Lung (tissue), 12 donors: ENCODE results near the gene ASPSCR1. TPM values are rescaled to one million over a fixed set of nuclear protein-coding genes. Genes with fewer than 3 reads are reported as not detected.
A peak's percentile ranks its signal among the peaks of the same experiment; 100 is the strongest.

Experiments used
- ATAC-seq: fragments of 200-7000 bp; cut with Tn5 transposase; one replicate; pipeline ENCODE4 v1.9.1; 2020; ENCODE audit warnings: moderate number of reproducible peaks; ENCODE audit not compliant: insufficient read depth, low FRiP score
- DNase-seq, 3 donors: peaks; one replicate each; pipeline ENCODE4 v3.0.0-alpha.2; 2013 to 2017
- H3K27ac ChIP-seq, 2 donors: one replicate each; pipeline ENCODE4 v1.5.1; 2013; ENCODE audit warnings: mild to moderate bottlenecking in 2 of 2, moderate library complexity in 2 of 2, control low read depth in 1 of 2, inconsistent platforms in 1 of 2, low read depth in 1 of 2, low read length in 1 of 2
- H3K27me3 ChIP-seq, 3 donors: one replicate each; pipeline ENCODE4 v1.5.1; 2013; ENCODE audit warnings: low read length in 2 of 3; ENCODE audit not compliant: control insufficient read depth in 3 of 3, insufficient read depth in 3 of 3
- H3K36me3 ChIP-seq, 4 donors: one replicate each; pipeline ENCODE4 v1.5.1; 2013; ENCODE audit warnings: low read length in 4 of 4, mild to moderate bottlenecking in 1 of 4, moderate library complexity in 1 of 4; ENCODE audit not compliant: control insufficient read depth in 4 of 4, insufficient read depth in 4 of 4
- H3K4me1 ChIP-seq, 5 donors: one replicate each; pipeline ENCODE4 v1.5.1; 2013; ENCODE audit warnings: low read length in 5 of 5, mild to moderate bottlenecking in 2 of 5, moderate library complexity in 1 of 5; ENCODE audit not compliant: control insufficient read depth in 5 of 5, insufficient read depth in 5 of 5
- H3K4me3 ChIP-seq: one replicate; pipeline ENCODE4 v1.5.1; 2013; ENCODE audit warnings: mild to moderate bottlenecking, control low read depth, moderate library complexity
- H3K9ac ChIP-seq, 2 donors: one replicate each; pipeline ENCODE4 v1.5.1; 2013; ENCODE audit warnings: low read length in 2 of 2, control low read depth in 1 of 2; ENCODE audit not compliant: insufficient read depth in 1 of 2
- H3K9me3 ChIP-seq, 4 donors: one replicate each; pipeline ENCODE4 v1.5.1; 2013; ENCODE audit warnings: low read length in 3 of 4, mild to moderate bottlenecking in 1 of 4, moderate library complexity in 1 of 4; ENCODE audit not compliant: control insufficient read depth in 4 of 4, insufficient read depth in 3 of 4
- WGBS, 2 donors: extraction: QIAGEN DNeasy Blood & Tissue Kit; methylation state at CpG; one replicate each; pipeline ENCODE4 v1.1.7; 2013; 5-methylcytosine and 5-hydroxymethylcytosine counted together
- polyA plus RNA-seq, 2 donors: library from polyadenylated mRNA; stranded (reverse); fragments of 200-250 nt; gene quantifications; one replicate each; pipeline ENCODE4 v1.2.1, GENCODE V29; 2013
- total RNA-seq, 2 donors: library from RNA; depleted of rRNA in 1 of 2; stranded (reverse); fragments of >200 nt in 1 of 2; gene quantifications; one replicate each; pipeline ENCODE4 v1.2.1, GENCODE V29; 2014 to 2021
- TF ChIP-seq, protein P1 (sequence below): IDR thresholded peaks from 2 replicates; pipeline ENCODE4 v1.5.1; 2012; ENCODE audit warnings: mild to moderate bottlenecking; ENCODE audit errors: control extremely low read depth, extremely low read depth
- donor health status: control.
- donor health status: control.
- donor health status: Bipolar disorder and iron deficiency.
- donor health status: healthy.
- donor health status: DM: yes; HTN: yes; CAD: no.

The ASPSCR1 gene
- total and polyA plus RNA-seq, 4 donors: 22.9 to 68.6 (median 42.4) TPM

DNA sequence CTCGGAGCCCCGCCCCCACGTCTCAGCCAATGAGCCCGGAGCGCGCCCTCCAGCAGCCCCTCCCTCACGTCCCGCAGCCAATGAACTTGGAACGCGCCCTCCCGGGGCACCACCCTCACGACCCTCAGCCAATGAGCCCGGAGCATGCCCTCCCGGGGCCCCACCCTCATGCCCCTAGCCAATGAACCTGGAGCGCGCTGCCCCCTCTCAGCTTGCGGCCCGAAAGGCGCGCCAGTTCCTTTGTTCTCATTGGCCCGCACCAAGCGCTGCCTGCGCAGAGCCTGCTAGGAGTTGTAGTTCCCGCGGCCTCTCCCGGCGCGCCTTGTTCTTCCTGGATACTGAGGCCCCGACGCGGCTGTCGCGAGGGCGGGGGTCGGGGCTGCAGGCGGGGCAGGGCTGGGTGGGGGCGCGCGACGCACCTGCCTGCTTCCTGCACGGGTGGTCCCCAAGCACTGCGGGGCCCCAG, 45.6 kb downstream of the ASPSCR1 start, which contains the start of gene LRRC45:
Gene LRRC45 (plus strand): TSS at position 325 of the 466 bp plus-strand sequence. CDS start 339 bp downstream, outside the sequence.
- Histone ChIP-seq H3K36me3 (peaks cover 0 to 6% (median 2%) of the 10 kb centered on the region in 4 donors), H3K4me1 (peaks cover 0 to 23% (median 12%) of the 10 kb centered on the region in 5 donors), H3K9me3 (no peaks in the 10 kb centered on the region), H3K27me3 (no peaks in the 10 kb centered on the region), H3K9ac (peak within 1 kb of the TSS in 1 of 2 donors; percentile 51), H3K27ac (peak within 1 kb of the TSS; percentile 84 to 88), H3K4me3 (peak within 1 kb of the TSS; percentile 86)
- DNase-seq (peak; percentile 100), ATAC-seq (peak; percentile 97)
- 0 to 1% methylated on average over 36 to 42 of the region's 42 CpGs for WGBS, 2 donors
- TF ChIP-seq, protein P1, sequence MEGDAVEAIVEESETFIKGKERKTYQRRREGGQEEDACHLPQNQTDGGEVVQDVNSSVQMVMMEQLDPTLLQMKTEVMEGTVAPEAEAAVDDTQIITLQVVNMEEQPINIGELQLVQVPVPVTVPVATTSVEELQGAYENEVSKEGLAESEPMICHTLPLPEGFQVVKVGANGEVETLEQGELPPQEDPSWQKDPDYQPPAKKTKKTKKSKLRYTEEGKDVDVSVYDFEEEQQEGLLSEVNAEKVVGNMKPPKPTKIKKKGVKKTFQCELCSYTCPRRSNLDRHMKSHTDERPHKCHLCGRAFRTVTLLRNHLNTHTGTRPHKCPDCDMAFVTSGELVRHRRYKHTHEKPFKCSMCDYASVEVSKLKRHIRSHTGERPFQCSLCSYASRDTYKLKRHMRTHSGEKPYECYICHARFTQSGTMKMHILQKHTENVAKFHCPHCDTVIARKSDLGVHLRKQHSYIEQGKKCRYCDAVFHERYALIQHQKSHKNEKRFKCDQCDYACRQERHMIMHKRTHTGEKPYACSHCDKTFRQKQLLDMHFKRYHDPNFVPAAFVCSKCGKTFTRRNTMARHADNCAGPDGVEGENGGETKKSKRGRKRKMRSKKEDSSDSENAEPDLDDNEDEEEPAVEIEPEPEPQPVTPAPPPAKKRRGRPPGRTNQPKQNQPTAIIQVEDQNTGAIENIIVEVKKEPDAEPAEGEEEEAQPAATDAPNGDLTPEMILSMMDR: no peak

DNA sequence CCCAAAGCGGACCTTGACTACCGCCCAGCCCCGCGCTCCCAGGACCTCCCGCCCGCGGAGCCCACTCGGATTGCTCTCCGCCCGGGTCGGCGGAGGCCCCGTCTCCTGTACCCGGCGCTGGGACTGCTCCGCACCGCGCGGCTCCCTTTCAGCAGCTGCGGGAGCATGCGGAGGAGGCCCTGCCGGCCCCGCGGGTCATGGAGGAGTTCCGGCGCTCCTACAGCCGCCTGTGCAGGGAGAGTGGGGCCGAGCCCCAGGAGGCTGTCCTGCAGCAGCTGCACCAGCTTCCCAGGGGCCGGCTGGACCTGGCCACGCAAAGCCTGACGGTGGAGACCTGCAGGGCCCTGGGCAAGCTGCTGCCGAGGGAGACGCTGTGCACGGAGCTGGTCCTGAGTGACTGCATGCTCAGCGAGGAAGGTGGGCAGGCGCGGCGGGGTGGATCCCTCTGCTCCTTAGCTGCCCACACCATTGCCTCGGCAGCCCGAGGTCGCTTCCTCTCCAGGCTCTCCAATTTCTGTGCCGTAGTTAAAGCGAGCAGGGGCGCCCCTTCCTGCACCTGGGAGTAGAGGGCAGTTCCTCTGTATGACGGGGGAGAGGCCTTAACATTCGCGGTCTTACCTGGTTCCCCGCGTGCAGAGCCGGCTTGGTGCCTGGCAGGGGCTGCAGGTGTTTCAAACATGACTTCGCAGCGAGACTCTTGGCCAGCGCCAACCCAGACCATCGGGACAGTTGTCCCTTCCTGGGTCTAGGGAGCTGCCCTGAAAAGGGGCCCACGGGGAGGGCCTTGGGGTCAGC, 46.2 kb downstream of the ASPSCR1 start:
- WGBS, 2 donors: 6% methylated on average over 55 of the region's 55 CpGs
- no peaks in the 10 kb centered on the region for H3K9me3 ChIP-seq
- ATAC-seq (no peak), DNase-seq (no peak)
- no peak overlapping the region for H3K27ac ChIP-seq
- H3K36me3 ChIP-seq: peaks cover 0 to 3% (median under 1%) of the 10 kb centered on the region in 4 donors
- peaks cover 0 to 23% (median 12%) of the 10 kb centered on the region in 5 donors for H3K4me1 ChIP-seq
- no peaks in the 10 kb centered on the region for H3K27me3 ChIP-seq
- TF ChIP-seq, protein P1: no peak
- H3K4me3 ChIP-seq: peak overlapping the region; percentile 53
- no peak overlapping the region for H3K9ac ChIP-seq

DNA sequence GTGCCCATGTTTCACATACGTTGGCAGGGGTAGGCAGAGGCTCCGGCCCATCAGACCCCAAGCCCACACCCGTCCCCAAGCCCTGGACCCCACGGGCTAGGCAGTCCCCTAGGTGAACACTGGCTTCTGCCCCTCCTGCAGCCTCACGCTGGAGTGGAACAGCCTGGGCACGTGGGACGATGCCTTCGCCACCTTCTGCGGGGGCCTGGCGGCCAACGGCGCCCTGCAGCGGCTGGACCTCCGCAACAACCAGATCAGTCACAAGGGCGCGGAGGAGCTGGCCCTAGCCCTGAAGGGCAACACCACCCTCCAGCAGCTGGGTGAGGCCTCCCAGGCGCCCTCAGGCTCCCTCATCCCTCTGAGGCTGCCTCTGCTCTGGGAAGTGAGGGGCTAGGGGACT, 47.4 kb downstream of the ASPSCR1 start:
- H3K4me1 ChIP-seq: peaks cover 0 to 25% (median 12%) of the 10 kb centered on the region in 5 donors
- H3K9me3 ChIP-seq: no peaks in the 10 kb centered on the region
- TF ChIP-seq, protein P1: no peak
- 95 to 96% methylated on average over 17 of the region's 17 CpGs for WGBS, 2 donors
- H3K4me3 ChIP-seq: no peak overlapping the region
- no peaks in the 10 kb centered on the region for H3K27me3 ChIP-seq
- DNase-seq (no peak), ATAC-seq (no peak)
- H3K27ac ChIP-seq: no peak overlapping the region
- no peak overlapping the region for H3K9ac ChIP-seq
- H3K36me3 ChIP-seq: peaks cover 0 to 3% (median 0%) of the 10 kb centered on the region in 4 donors
